Peyer's patch (tissue), 4 donors: Measurements from ENCODE around the gene KCNF1. TPM values are rescaled to one million over a fixed set of nuclear protein-coding genes. Genes with fewer than 3 reads are reported as not detected.

ENCODE experiments used
- DNase-seq, 3 donors: peaks; one replicate each; pipeline ENCODE4 v3.0.0-alpha.2; 2017 to 2019
- H3K27ac ChIP-seq, 4 donors: fragments of 200-600 bp; sonication (generic); one replicate each; pipeline ENCODE4 v1.5.1; 2016 to 2019
- H3K27me3 ChIP-seq, 2 donors: fragments of 200-600 bp; sonication (generic); one replicate each; pipeline ENCODE4 v1.5.1; 2019
- H3K36me3 ChIP-seq, 3 donors: fragments of 200-600 bp; sonication (generic); one replicate each; pipeline ENCODE4 v1.5.1; 2016 to 2019
- H3K4me1 ChIP-seq, 4 donors: fragments of 200-600 bp; sonication (generic); one replicate each; pipeline ENCODE4 v1.5.1; 2016 to 2019
- H3K4me3 ChIP-seq, 4 donors: fragments of 200-600 bp; sonication (generic); 1 replicate in 3 of 4; 2 replicates in 1 of 4; pipeline ENCODE4 v1.5.1; 2016 to 2019; ENCODE audit warnings: mild to moderate bottlenecking in 1 of 4
- H3K9me3 ChIP-seq, 4 donors: fragments of 200-600 bp; sonication (generic); one replicate each; pipeline ENCODE4 v1.5.1; 2016 to 2019; ENCODE audit warnings: mild to moderate bottlenecking in 1 of 4
- CTCF ChIP-seq, 6 experiments: fragments of 450-650 bp in 4 of 6; fragments of 200-600 bp in 2 of 6; sonication (generic) in 1 of 6; IDR thresholded peaks; one replicate each; pipeline ENCODE4 v1.5.1; 2017 to 2019; ENCODE audit warnings: antibody characterized with exemption in 6 of 6, mild to moderate bottlenecking in 3 of 6, moderate library complexity in 1 of 6
- POLR2A ChIP-seq, 2 donors: fragments of 450-650 bp; IDR thresholded peaks; one replicate each; pipeline ENCODE4 v1.5.1; 2017; ENCODE audit warnings: antibody characterized with exemption in 2 of 2, mild to moderate bottlenecking in 2 of 2, moderate library complexity in 2 of 2
- small RNA-seq, 2 donors: library from RNA; depleted of rRNA; stranded (forward); fragments of <200 nt; gene quantifications; one replicate each; pipeline ENCODE3, GENCODE V24; 2016
- total RNA-seq, 4 donors: library from RNA; depleted of rRNA; stranded (reverse); fragments of >200 nt; gene quantifications; one replicate each; pipeline ENCODE4 v1.1.0, GENCODE V29; 2016

The KCNF1 gene
- total RNA-seq, 4 donors from 2014 or later: 6.6 TPM; not detected in 3

DNA sequence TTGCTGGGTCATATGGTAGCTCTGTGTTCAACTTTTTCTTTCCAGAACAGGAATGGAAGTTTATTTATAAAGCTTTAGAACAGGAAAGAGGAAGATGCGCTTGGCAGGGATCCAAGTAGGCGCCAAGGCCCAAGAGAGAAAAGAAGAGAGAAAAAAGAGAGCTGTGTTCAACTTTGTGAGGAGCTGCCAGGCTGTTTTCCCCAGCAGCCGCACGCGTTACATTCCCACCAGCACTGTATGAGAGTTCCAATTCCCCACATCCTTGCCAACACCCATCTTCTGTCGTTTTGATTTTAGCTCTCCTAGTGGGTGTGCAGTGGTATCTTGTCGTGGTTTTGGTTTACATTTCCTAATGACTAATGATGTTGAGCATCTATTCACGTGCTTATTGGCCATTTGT is 51.4 kb downstream of the KCNF1 start:
- Histone ChIP-seq H3K4me3 (no peak overlapping the region), H3K27me3 (no peaks in the 10 kb centered on the region), H3K36me3 (no peaks in the 10 kb centered on the region), H3K4me1 (no peaks in the 10 kb centered on the region), H3K27ac (no peak overlapping the region), H3K9me3 (no peaks in the 10 kb centered on the region)
- TF ChIP-seq POLR2A (IDR thresholded peaks at IDR 0.05) (no peak), CTCF (IDR thresholded peaks at IDR 0.05) (no peak)
- DNase-seq: no peak

Small RNA genes within 50 kb of the gene (small RNA-seq; reads per million reads assigned to genes)
- gene AC079587.1: 0 reads per million in 2 donors

Other genes with a start within 250 kb of the KCNF1 start
- 10 to 100 TPM; 14.4 to 29.7 (median 16.1) TPM for gene NOL10, start 222.0 kb upstream of the KCNF1 start, total RNA-seq
- gene ATP6V1C2, start 190.3 kb upstream of the KCNF1 start, total RNA-seq: 10 to 100 TPM in 1 of 4 donors, under 1 TPM in 2, not detected in 1; 0.47 to 37.1 (median 0.54) TPM
- gene PDIA6, start 99.1 kb upstream of the KCNF1 start, total RNA-seq: 10 to 100 TPM; 63.7 to 91.1 (median 77.9) TPM
- 10 to 100 TPM; 18.4 to 53.6 (median 31.8) TPM for gene SLC66A3, start 243.5 kb downstream of the KCNF1 start, total RNA-seq